T-helper 17 cell (primary cell): Measurements from ENCODE around the gene MTMR11. TPM values are rescaled to one million over a fixed set of nuclear protein-coding genes. Genes with fewer than 3 reads are reported as not detected.
A peak's percentile ranks its signal among the peaks of the same experiment; 100 is the strongest.

Experiments
- ATAC-seq: fragments of 150-1000 bp; cut with Tn5 transposase; 2 replicates; pipeline ENCODE4 v1.10.0; 2021; ENCODE audit warnings: mild to moderate bottlenecking, moderate library complexity
- DNase-seq, 3 donors: peaks; one replicate each; pipeline versions ENCODE4 v3.0.0 to v3.0.0-alpha.2; 2020 to 2021
- H3K9me3 ChIP-seq: one replicate; pipeline ENCODE4 v1.7.0; 2013; ENCODE audit warnings: low read length, mild to moderate bottlenecking; ENCODE audit not compliant: control insufficient read depth, poor library complexity, severe bottlenecking
- H3K27ac Mint-ChIP-seq: one replicate; pipeline ENCODE4 v1.8.0; 2022; ENCODE audit warnings: mild to moderate bottlenecking, moderate library complexity, mixed read lengths
- H3K27me3 Mint-ChIP-seq: one replicate; pipeline ENCODE4 v1.8.0; 2022; ENCODE audit warnings: mixed read lengths
- H3K36me3 Mint-ChIP-seq: one replicate; pipeline ENCODE4 v1.8.0; 2022; ENCODE audit warnings: low read depth, mixed read lengths
- H3K4me1 Mint-ChIP-seq: one replicate; pipeline ENCODE4 v1.8.0; 2022; ENCODE audit warnings: mild to moderate bottlenecking, mixed read lengths
- H3K4me3 Mint-ChIP-seq: one replicate; pipeline ENCODE4 v1.8.0; 2022; ENCODE audit warnings: mild to moderate bottlenecking, moderate library complexity, mixed read lengths
- total RNA-seq, 4 donors: library from RNA in 2 of 4; stranded (reverse) in 2 of 4; gene quantifications; one replicate each; pipeline ENCODE4 v1.2.3 and lab custom pipeline; 2022 to 2026

MTMR11 gene
- total RNA-seq, 2 donors from 2014 or later: 0.35 to 0.73 TPM

DNA sequence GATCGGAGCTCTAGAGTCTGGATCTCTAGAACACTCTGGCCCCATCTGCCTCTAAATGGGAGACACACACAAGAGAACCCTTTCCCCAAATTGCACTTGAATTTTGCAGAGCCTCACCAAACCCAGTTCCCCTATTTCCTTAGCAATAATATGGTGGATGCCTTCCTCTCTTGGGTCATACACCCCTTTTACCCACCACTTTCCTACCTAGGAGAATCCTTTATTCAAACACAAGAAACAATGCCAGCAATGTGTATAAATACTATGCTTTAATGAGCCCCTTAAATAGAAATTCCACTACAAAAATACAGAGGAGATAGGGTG, 8.3 kb downstream of the MTMR11 start:
- ATAC-seq (no peak), DNase-seq (no peak)
- no peaks in the 10 kb centered on the region for H3K9me3 ChIP-seq
- peaks cover 46% of the 10 kb centered on the region for H3K4me1 Mint-ChIP-seq
- H3K27ac Mint-ChIP-seq: peak overlapping the region; percentile 96
- peak overlapping the region; percentile 97 for H3K4me3 Mint-ChIP-seq
- peaks cover 25% of the 10 kb centered on the region for H3K36me3 Mint-ChIP-seq
- peaks cover 8% of the 10 kb centered on the region for H3K27me3 Mint-ChIP-seq

DNA sequence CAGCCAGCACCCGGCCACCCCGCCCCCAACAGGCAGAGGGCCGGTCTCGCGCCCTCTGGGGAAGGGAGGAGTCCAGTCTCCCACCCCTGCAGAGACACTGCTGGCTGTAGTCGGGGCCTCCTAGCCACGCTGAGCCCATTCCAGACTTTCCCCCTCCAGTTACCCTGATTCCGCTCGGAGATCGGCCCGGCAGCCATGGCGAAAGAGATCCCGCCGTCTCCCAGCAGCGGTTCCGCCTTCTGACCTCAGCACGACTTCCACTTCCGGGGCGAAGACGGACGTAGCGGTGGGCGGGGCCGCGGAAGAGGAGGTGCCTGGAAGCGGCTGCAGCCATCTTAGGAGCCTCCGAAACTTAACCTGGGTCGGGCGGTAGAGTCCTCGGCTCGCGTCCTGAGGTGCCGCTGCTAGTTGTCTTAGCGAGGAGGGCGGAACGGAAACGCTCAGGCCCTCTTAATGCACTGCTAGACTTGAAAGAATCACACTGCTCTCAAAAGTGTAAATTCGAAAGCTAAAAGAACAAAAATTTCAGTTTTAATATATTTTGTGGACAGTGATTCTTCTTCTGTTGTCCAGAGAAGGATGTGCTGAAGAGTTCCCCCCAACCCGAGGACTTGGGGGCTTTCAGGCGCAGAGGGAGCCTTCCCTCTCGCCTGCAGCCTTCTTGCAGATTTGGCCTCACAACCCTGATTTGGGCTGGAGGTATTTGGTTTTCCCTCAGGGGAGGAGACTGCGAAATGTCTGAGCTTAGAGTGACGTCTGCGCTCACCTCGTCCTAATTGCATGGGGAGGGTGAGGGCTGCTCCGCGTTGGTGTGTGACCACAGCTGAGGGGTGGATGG, 8.9 kb downstream of the MTMR11 start, which contains the start of gene SF3B4:
Gene SF3B4, minus strand, starts transcription at position 241 of the 838 bp plus-strand sequence. Its CDS starts 44 bp downstream, at position 197.
- H3K4me1 Mint-ChIP-seq: peaks cover 46% of the 10 kb centered on the region
- peaks cover 30% of the 10 kb centered on the region for H3K36me3 Mint-ChIP-seq
- DNase-seq (peak; percentile 88 to 93 (median 91)), ATAC-seq (peak; percentile 94)
- H3K4me3 Mint-ChIP-seq: peak within 1 kb of the TSS; percentile 97
- H3K27me3 Mint-ChIP-seq: peaks cover 8% of the 10 kb centered on the region
- no peaks in the 10 kb centered on the region for H3K9me3 ChIP-seq
- H3K27ac Mint-ChIP-seq: peak within 1 kb of the TSS; percentile 96

- H3K9me3 ChIP-seq: no peaks in the 10 kb centered on the region
- DNase-seq: no peak
- H3K27ac Mint-ChIP-seq: peak overlapping the region; percentile 96
- peaks cover 30% of the 10 kb centered on the region for H3K36me3 Mint-ChIP-seq
- no peak for ATAC-seq
- H3K4me3 Mint-ChIP-seq: peak overlapping the region; percentile 97
- peaks cover 7% of the 10 kb centered on the region for H3K27me3 Mint-ChIP-seq
- peaks cover 46% of the 10 kb centered on the region for H3K4me1 Mint-ChIP-seq
These were observed 9.6 kb downstream of the MTMR11 start for GRCh38 chr1:149927056-149927562.

DNA sequence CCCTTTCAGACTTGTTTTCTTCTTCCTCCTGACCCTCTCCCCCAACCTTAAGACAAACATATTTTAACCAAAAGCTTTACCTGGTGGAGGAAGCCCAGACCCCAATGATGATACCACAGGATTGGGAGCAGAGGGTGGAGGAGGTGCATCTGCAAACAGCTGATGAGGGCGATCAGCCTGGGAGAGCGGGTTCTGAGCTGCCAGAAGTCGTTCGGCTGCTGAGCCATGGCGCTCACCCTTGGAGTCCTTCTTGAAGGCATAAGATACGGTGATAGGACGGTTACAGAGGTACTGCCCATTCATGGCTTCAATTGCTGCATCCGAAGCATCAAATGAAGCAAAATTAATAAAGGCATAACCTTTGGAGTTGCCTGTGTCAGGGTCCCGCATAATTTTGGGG, 10.4 kb downstream of the MTMR11 start:
- Mint-ChIP-seq H3K4me1 (peaks cover 42% of the 10 kb centered on the region), H3K36me3 (peaks cover 28% of the 10 kb centered on the region), H3K27me3 (no peaks in the 10 kb centered on the region), H3K27ac (peak overlapping the region; percentile 85), H3K4me3 (peak overlapping the region; percentile 97)
- DNase-seq: no peak
- H3K9me3 ChIP-seq: no peaks in the 10 kb centered on the region
- no peak for ATAC-seq

GRCh38 chr1:149925751-149926150, 10.9 kb downstream of the MTMR11 start:
- Mint-ChIP-seq H3K27ac (peak overlapping the region; percentile 85), H3K27me3 (no peaks in the 10 kb centered on the region), H3K36me3 (peaks cover 26% of the 10 kb centered on the region), H3K4me1 (peaks cover 39% of the 10 kb centered on the region), H3K4me3 (peak overlapping the region; percentile 97)
- ATAC-seq (no peak), DNase-seq (no peak)
- H3K9me3 ChIP-seq: no peaks in the 10 kb centered on the region

DNA sequence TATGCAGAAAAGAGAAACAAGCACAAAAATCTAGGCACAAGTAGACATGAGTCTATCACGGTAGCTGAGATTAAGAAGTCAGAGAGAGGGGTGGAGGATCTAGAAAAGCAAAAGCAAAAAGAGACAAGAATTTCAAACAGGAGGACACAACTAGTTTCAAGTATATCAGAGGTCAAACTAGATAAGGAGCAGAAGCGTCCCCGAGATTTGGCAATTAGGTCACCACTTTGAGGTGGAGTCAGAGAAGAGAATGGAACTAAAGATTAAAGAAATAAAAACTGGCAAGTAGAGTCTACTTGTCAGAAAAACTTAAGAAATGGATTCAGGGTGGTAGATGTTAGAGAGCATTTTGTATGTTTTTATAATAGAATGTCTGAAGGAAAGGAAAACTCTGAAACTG, 11.3 kb downstream of the MTMR11 start:
- DNase-seq: no peak
- H3K4me1 Mint-ChIP-seq: peaks cover 36% of the 10 kb centered on the region
- H3K27ac Mint-ChIP-seq: peak overlapping the region; percentile 85
- H3K36me3 Mint-ChIP-seq: peaks cover 24% of the 10 kb centered on the region
- no peak for ATAC-seq
- no peaks in the 10 kb centered on the region for H3K27me3 Mint-ChIP-seq
- H3K4me3 Mint-ChIP-seq: peak overlapping the region; percentile 81
- no peaks in the 10 kb centered on the region for H3K9me3 ChIP-seq

- Mint-ChIP-seq H3K27me3 (no peaks in the 10 kb centered on the region), H3K36me3 (peaks cover 24% of the 10 kb centered on the region), H3K27ac (no peak overlapping the region), H3K4me1 (peaks cover 36% of the 10 kb centered on the region), H3K4me3 (peak overlapping the region; percentile 68)
- no peaks in the 10 kb centered on the region for H3K9me3 ChIP-seq
- no peak for DNase-seq
- no peak for ATAC-seq
These were observed 13.1 kb downstream of the MTMR11 start for GRCh38 chr1:149923626-149924025.

- Mint-ChIP-seq H3K4me1 (peaks cover 17% of the 10 kb centered on the region), H3K4me3 (peak within 1 kb of the TSS; percentile 90), H3K27ac (peak within 1 kb of the TSS; percentile 84), H3K36me3 (no peaks in the 10 kb centered on the region), H3K27me3 (no peaks in the 10 kb centered on the region)
- H3K9me3 ChIP-seq: no peaks in the 10 kb centered on the region
- ATAC-seq (peak; percentile 72), DNase-seq (peak in 2 of 3 donors; percentile 33 to 47)
These were observed 19.0 kb downstream of the MTMR11 start, which contains the start of gene SV2A for GRCh38 chr1:149917571-149918144. Gene SV2A (minus strand): TSS chr1:149917844. CDS start chr1:149913840, 4,004 bp downstream.

DNA sequence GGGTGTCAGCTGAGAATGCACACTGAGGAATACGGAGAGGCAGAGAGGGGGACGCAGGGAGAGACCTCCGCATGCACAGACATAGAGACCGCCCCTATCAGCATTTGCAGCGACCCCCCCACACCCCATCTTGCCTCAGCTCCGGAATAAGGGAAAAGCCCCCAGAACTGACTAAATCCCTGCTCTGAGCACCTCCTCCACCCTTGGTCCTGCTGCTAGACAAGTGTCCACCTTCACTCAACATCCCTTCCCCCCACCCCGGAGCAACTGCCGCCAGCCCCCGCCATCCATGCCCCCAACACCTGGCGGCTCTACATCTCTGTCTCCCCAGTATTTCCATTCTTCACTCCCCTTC, 19.8 kb downstream of the MTMR11 start:
- H3K4me1 Mint-ChIP-seq: peaks cover 18% of the 10 kb centered on the region
- H3K36me3 Mint-ChIP-seq: no peaks in the 10 kb centered on the region
- no peak for ATAC-seq
- no peak for DNase-seq
- H3K9me3 ChIP-seq: no peaks in the 10 kb centered on the region
- peak overlapping the region; percentile 84 for H3K27ac Mint-ChIP-seq
- no peaks in the 10 kb centered on the region for H3K27me3 Mint-ChIP-seq
- H3K4me3 Mint-ChIP-seq: peak overlapping the region; percentile 90

DNA sequence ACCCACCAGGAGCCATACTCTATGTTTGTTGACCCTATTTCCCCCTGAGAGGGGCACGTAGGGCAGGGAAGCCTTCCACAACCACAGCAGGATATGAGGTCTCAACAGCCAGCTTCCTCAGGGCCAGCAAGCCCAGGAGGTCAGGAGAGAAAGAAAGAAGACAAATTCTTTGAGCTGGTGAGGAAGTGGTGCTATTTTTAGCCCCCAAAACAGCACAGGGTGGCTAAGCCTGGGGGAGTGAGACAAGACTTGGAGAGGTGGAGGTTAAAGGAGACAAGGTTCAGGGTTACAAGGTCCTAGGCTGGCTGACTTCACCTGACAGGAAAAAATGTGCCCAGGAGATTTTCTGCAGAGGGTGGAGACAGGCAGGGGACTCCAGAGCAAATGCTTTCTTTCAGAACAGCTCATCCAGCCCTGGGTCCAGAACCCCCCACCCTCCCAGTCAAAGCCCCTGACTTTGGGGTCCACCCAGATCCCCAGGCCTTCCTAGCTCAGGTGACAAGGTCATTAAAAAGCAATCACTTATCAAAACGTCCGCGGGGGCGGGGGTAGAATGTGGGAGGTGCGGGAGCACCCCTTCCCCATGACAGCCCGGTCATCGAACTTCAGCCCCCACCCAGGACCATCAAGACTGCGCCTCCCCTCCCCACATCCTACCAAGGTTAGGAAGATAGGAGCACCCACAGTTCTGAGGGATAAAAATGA, 20.3 kb downstream of the MTMR11 start:
- H3K27me3 Mint-ChIP-seq: no peaks in the 10 kb centered on the region
- peak overlapping the region; percentile 84 for H3K27ac Mint-ChIP-seq
- H3K36me3 Mint-ChIP-seq: no peaks in the 10 kb centered on the region
- ATAC-seq (no peak), DNase-seq (no peak)
- peaks cover 21% of the 10 kb centered on the region for H3K4me1 Mint-ChIP-seq
- H3K9me3 ChIP-seq: no peaks in the 10 kb centered on the region
- H3K4me3 Mint-ChIP-seq: peak overlapping the region; percentile 90

DNA sequence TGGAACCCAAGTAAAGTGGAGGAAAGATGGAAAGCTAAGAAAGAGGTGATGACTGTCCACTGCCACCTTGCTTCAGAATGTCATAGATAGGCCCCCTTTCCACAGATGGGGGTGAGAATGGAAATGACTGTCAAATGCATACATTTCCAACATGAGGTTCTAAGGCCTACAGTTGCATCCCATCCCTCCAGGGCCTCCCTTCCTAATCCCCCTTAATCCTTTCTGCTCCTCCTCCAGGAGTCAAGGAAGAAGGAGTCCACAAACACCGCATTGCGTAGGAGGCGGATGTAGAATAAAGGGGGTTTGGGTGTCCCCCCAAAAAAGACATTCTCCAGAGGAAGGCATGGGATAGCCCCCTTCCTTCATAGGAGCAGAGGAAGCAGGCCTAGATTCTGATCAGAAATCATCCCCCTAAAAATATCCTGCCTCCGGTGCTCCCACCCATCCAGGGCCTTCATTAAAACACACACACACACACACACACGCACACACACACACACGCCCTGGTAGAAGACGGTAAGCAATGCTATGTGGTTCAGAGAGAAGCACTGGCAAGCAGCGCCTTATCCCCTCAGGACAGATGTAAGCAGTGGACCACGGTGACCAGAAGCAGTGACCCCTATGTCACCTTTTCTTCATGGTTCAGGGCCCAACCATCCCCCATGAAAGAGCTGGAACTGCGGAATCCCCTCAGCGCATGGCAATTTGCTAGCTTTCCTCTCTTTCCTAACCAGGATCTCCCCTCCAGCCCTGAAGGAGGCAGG, 21.1 kb downstream of the MTMR11 start:
- Mint-ChIP-seq H3K4me1 (peaks cover 24% of the 10 kb centered on the region), H3K27me3 (no peaks in the 10 kb centered on the region), H3K4me3 (peak overlapping the region; percentile 90), H3K36me3 (no peaks in the 10 kb centered on the region), H3K27ac (peak overlapping the region; percentile 84)
- no peaks in the 10 kb centered on the region for H3K9me3 ChIP-seq
- no peak for ATAC-seq
- no peak for DNase-seq

DNA sequence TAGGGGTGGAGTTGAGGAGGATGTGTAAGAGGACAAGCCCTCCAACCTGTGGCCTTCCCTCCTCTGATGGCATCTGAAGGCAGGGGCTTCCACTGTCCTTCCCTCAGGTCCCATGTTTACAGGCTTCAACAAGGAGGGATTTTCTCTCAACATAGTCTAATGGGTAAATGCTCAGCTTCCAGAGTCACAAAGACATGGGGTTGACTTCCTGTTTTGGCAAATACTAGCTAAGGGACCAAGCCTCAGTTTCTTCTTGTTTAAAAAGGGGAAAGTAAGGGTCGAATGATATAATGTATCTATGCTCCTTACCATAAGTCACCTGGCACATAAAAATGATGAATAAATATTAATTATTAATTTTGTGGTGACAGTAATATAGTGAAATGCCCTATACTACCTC, 22.1 kb downstream of the MTMR11 start:
- Mint-ChIP-seq H3K36me3 (no peaks in the 10 kb centered on the region), H3K4me3 (no peak overlapping the region), H3K27me3 (no peaks in the 10 kb centered on the region), H3K4me1 (peaks cover 24% of the 10 kb centered on the region), H3K27ac (peak overlapping the region; percentile 84)
- ATAC-seq (no peak), DNase-seq (no peak)
- H3K9me3 ChIP-seq: no peaks in the 10 kb centered on the region
